OCI-LY7 (cell line): ENCODE measurements around the gene THRA.

Source experiments
- EZH2phosphoT487 ChIP-seq: fragments of 200-600 bp; sonication (generic); IDR thresholded peaks from 2 replicates; pipeline ENCODE4 v1.6.1; 2018; ENCODE audit warnings: low read depth, borderline replicate concordance, mild to moderate bottlenecking, mixed run types, antibody characterized with exemption, low read length, moderate library complexity, mixed read lengths
- TF ChIP-seq, protein P1 (sequence below): fragments of 200-600 bp; sonication (generic); conservative IDR thresholded peaks from 2 replicates; pipeline ENCODE4 v1.5.1; 2014; ENCODE audit warnings: mild to moderate bottlenecking, antibody characterized with exemption, low read length, moderate library complexity, mixed read lengths

DNA sequence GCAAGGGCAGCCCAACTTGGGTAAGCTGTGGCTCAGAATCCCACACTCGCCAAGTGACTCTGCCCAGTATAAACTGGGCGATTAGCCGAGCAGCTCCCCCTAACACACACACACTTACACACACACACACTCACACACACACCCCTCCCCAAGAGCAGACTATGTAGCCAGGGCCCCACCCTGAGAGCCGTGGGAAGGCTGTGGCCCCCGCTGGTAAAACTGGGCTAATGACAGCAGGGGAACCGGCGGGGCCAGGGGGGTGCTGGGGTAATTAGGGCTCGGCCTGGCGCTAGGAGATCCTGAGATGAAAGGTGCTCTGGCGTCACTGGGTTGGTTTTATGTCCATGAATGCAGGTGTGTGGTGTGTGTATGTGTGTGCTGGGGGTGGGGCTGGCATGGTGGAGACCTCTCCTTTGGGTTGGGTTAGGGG is 1.1 kb upstream of the THRA start:
- TF ChIP-seq, protein P1, sequence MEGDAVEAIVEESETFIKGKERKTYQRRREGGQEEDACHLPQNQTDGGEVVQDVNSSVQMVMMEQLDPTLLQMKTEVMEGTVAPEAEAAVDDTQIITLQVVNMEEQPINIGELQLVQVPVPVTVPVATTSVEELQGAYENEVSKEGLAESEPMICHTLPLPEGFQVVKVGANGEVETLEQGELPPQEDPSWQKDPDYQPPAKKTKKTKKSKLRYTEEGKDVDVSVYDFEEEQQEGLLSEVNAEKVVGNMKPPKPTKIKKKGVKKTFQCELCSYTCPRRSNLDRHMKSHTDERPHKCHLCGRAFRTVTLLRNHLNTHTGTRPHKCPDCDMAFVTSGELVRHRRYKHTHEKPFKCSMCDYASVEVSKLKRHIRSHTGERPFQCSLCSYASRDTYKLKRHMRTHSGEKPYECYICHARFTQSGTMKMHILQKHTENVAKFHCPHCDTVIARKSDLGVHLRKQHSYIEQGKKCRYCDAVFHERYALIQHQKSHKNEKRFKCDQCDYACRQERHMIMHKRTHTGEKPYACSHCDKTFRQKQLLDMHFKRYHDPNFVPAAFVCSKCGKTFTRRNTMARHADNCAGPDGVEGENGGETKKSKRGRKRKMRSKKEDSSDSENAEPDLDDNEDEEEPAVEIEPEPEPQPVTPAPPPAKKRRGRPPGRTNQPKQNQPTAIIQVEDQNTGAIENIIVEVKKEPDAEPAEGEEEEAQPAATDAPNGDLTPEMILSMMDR = no peak
- TF ChIP-seq EZH2phosphoT487 = no peak
